ENCODE measurements around the gene PTPRC. TPM values are rescaled to one million over a fixed set of nuclear protein-coding genes. Genes with fewer than 3 reads are reported as not detected.

PTPRC gene
- polyA plus RNA-seq, 2 of the 4 experiments (the other 2 are of a cell fraction): not detected

- TF ChIP-seq HMGXB4 (CRISPR knock-in tag; IDR thresholded peaks at IDR 0.05; ENCODE audit: borderline replicate concordance): no peak
- TF ChIP-seq CEBPB (IDR thresholded peaks at IDR 0.05): no peak
- TF ChIP-seq HEYL (CRISPR knock-in tag; IDR thresholded peaks at IDR 0.05): no peak
- no peak for TF ChIP-seq CHD2 (IDR thresholded peaks at IDR 0.05; ENCODE audit: low read length, partially characterized antibody)
- TF ChIP-seq JUNB (IDR thresholded peaks at IDR 0.05): no peak
- TF ChIP-seq USF2 (IDR thresholded peaks at IDR 0.05): no peak
- no peak for TF ChIP-seq NFE2L2 (conservative IDR thresholded peaks at IDR 0.05; ENCODE audit: low read length)
These were observed 160.1 kb downstream of the PTPRC start (continued) for GRCh38 chr1:198798923-198799386.

- CTCF ChIA-PET: no interaction called here
- Histone ChIP-seq H3K9me3 (no peaks in the 10 kb centered on the region), H3K4me2 (no peak overlapping the region), H3K4me1 (no peaks in the 10 kb centered on the region), H3K27ac (no peak overlapping the region), H3K4me3 (no peak overlapping the region)
- ATAC-seq: no peak
- no peak for DNase-seq (ENCODE audit: low read depth in 1 of 2, low spot score in 1 of 2)
- TF ChIP-seq CTCF (IDR thresholded peaks at IDR 0.05) (no peak), MAFK (IDR thresholded peaks at IDR 0.05; ENCODE audit: partially characterized antibody) (no peak), RAD21 (conservative IDR thresholded peaks at IDR 0.05 in 1 of 2, IDR thresholded peaks at IDR 0.05 in 1 of 2) (no peak), ZC3H11A (IDR thresholded peaks at IDR 0.05) (no peak), ELK1 (IDR thresholded peaks at IDR 0.05; ENCODE audit: low read depth, low read length) (no peak), FOSB (CRISPR knock-in tag; IDR thresholded peaks at IDR 0.05) (no peak), EHF (CRISPR knock-in tag; IDR thresholded peaks at IDR 0.05) (no peak), MAZ (IDR thresholded peaks at IDR 0.05; ENCODE audit: borderline replicate concordance, low read depth, low read length) (no peak), HDAC2 (IDR thresholded peaks at IDR 0.05) (no peak)
- WGBS (ENCODE audit: missing lambda C conversion rate): 35% methylated on average over 5 of the region's 5 CpGs
- no peak for FAIRE-seq
- POLR2A ChIA-PET: no interaction called here
These were observed 166.8 kb downstream of the PTPRC start for GRCh38 chr1:198805498-198806151.

- Histone ChIP-seq H3K4me3 (no peak overlapping the region), H3K4me1 (no peaks in the 10 kb centered on the region), H3K27ac (no peak overlapping the region), H3K4me2 (no peak overlapping the region), H3K9me3 (no peaks in the 10 kb centered on the region)
- WGBS (ENCODE audit: missing lambda C conversion rate): 67% methylated on average over 5 of the region's 5 CpGs
- TF ChIP-seq ZC3H11A (IDR thresholded peaks at IDR 0.05) (no peak), MAFK (IDR thresholded peaks at IDR 0.05; ENCODE audit: partially characterized antibody) (no peak), PHF8 (IDR thresholded peaks at IDR 0.05; ENCODE audit: borderline replicate concordance, low read depth) (no peak), HMGXB4 (CRISPR knock-in tag; IDR thresholded peaks at IDR 0.05; ENCODE audit: borderline replicate concordance) (no peak), POLR2AphosphoS2 (conservative IDR thresholded peaks at IDR 0.05; ENCODE audit: low read length) (no peak), ZSCAN20 (CRISPR knock-in tag; IDR thresholded peaks at IDR 0.05) (no peak), HES2 (IDR thresholded peaks at IDR 0.05) (no peak), GATA3 (IDR thresholded peaks at IDR 0.05; ENCODE audit: borderline replicate concordance) (no peak), ATOH8 (CRISPR knock-in tag; IDR thresholded peaks at IDR 0.05; ENCODE audit: low read depth) (no peak), CBX8 (IDR thresholded peaks at IDR 0.05) (no peak), NFE2L2 (conservative IDR thresholded peaks at IDR 0.05; ENCODE audit: low read length) (no peak), ZNF302 (CRISPR knock-in tag; IDR thresholded peaks at IDR 0.05) (no peak), TP53 (CRISPR knock-in tag; IDR thresholded peaks at IDR 0.05) (no peak), RNF2 (IDR thresholded peaks at IDR 0.05; ENCODE audit: borderline replicate concordance, low read depth) (no peak)
- ATAC-seq: no peak
- DNase-seq (ENCODE audit: low read depth in 1 of 2, low spot score in 1 of 2): no peak
- POLR2A ChIA-PET: no interaction called here
- CTCF ChIA-PET: no interaction called here
- FAIRE-seq: no peak
These were observed 168.0 kb downstream of the PTPRC start for GRCh38 chr1:198806861-198807260.
